ENCODE data around the gene LNP1.
"Not testable (repeated sequence)": the region's sequence is repeated elsewhere in the genome, so short reads cannot be mapped to it uniquely, and the experiment has no call there.

Gene LNP1

DNA sequence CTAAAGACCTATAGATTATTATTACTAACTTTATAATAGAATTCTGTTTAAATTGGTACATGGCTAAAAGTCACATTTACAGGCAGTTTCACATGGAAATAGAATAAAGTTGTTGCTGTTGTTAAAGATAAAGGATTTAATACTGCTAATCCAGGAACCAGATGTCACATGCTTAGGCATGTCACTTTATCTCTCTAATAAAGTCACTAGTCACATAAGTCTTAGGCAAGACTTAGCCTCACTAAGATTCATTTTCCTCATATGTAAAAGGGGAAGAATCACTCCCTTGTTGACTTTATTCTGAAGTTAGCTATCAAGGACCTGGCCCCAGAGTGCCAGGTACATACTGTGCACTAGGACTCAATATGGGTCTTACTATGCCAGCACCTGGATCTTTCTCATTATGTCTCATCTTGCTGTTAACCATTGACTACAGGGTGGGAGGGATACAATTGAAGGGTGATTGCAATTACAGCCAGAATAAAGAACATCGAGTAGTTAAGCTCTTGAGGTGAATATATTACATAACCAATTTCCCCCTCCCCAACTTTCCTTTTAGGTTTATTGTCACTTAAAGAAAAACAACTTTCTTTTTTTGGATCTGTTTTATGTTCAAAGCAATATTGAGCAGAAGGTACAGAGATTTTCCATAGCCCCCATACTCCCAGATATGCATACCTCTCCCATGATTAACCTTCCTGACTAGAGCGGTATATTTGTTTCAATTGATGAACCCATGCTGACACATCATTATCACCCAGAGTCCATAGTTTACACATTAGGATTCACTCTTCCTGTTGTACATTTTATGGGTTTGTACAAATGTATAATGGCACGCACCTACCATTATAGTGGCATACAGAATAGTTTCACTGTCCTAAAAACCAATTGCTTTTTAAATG is 36.6 kb downstream of the LNP1 start:
- no peak for DNase-seq

DNA sequence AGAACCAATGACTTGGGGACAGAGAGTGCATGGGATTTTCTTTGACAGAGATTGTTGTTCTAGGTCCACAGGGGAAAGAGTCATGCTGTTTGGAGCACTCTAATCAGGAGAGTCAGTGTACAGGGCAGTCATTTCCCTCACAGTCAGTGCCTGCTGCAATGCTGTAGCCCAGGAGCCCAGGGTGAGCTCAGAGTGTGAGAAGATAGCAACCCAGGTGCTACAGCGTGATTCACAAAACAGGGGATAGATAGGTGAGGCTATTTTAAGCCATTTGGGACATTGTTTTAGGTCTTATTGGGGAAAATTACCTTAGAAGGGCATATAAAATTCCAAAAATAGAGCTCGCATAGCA is 37.3 kb downstream of the LNP1 start:
- DNase-seq: no peak

DNA sequence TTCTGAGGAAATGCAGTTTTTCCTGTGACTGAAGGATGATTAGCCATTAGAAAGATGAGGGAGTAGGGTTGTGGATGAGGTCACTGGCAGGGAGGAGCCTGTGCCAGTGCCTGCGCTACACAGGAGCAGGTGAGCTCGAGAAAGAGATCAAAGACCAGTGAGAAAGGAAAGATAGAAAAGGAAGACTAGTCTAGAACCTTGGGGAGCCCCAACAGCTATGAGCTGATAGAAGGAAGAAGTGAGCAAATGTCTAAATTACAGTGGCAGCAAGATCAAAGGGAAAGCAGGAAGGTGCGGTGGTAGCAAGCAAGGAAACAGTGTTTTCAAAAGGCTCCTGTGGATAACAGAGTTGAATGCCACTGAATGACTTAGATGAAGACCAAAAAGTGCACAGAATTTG is 39.6 kb downstream of the LNP1 start:
- DNase-seq: no peak

DNA sequence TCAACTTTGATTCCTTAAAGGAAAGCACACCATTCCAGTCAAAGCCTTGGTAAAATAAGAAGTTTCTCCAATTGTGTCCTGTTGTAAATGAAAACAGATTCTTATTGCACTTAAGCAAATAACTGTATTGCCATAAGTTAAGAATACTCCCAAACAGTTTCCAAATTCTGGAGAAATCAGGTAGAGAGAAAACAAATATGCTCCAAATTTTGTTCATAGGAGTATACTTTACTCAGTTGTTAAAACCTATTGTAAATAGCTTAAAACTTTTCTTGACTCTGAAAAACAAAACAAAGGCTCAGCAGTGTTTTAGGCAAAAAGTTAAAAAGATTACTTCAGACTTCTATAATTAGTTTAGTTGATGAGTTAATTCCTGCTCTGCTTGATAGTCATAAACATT is 42.4 kb downstream of the LNP1 start:
- DNase-seq: no peak

DNA sequence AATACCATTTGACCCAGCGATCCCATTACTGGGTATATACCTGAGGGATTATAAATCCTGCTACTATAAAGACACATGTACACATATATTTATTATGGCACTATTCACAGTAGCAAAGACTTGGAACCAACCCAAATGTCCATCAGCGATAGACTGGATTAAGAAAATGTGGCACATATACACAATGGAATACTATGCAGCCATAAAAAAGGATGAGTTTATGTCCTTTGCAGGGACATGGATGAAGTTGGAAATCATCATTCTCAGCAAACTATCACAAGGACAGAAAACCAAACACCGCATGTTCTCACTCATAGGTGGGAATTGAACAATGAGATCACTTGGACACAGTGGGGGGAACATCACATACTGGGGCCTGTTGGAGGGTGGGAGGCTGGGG is 45.7 kb downstream of the LNP1 start:
- DNase-seq: not testable (repeated sequence)

DNA sequence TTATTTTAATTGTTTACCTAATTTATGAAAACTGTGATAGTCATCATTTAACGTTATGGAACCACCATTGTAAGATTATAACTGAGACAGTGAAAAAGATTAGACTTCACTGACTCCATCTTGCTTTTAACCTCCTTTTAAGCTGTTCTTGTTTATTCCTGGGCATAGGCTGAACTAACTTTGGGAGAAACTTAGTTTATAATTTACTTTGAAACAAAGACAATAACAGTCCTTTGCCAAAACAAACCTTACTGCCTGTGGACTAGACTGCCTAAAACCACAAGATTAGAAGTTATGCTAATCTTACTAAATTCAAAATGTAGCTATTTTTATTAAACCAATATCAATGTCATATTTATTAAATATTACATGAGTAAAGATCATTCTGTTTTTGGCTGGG is 46.7 kb downstream of the LNP1 start:
- DNase-seq: no peak

- DNase-seq: no peak
These were observed 47.9 kb downstream of the LNP1 start for GRCh38 chr3:100449214-100449613.

DNA sequence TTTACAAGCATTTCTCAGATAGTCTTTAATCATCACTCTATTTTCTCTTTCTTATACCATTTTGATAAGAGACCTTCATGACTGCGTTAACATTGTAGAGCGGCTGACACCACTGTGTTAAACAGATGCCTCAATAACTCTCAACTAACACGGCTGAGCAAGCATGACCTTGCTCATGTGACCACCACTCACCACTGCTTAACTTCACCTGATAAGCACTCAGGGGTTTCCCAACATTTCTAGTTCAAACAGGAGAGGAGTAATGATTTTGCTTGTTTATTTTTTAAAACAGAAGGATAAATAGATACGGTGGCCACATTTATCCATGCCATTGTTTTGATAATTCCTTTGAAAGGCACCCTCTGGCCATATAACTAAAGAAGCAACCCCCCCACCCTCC is 53.3 kb downstream of the LNP1 start:
- DNase-seq: no peak

DNA sequence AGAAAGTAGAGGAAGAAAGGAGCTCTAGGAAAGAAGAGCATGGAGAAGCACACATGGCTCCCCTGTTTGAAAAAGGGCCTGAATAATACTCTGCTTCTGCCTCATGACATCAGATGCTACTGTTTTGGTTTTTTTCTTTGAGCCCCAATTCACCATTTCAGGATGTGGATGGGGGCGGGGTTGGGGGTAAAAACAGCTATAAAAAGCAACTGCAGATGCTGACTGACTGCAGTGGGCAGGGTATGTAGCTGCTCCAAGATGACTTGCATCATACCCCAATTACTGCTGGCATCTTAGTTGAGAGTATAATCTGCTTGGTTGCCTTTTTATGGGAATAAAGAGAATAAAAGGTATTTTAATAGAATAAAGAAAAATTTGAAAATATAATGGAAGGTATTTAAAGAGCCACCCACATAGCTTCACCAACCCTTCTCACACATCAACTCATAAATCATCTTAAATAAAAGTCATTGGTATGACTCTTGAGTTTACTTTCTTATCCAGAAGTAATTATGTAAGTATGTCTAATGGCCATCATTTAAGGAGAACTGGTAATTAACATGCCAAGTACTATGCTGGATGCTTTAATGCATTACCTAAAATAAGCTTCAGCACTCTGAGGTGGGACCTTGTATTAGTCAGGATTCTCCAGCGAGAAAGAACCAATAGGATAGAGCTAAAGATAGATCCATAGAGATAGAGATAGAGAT is 54.7 kb downstream of the LNP1 start:
- DNase-seq: no peak

GRCh38 chr3:100456745-100457144 is 55.4 kb downstream of the LNP1 start:
- no peak for DNase-seq

DNA sequence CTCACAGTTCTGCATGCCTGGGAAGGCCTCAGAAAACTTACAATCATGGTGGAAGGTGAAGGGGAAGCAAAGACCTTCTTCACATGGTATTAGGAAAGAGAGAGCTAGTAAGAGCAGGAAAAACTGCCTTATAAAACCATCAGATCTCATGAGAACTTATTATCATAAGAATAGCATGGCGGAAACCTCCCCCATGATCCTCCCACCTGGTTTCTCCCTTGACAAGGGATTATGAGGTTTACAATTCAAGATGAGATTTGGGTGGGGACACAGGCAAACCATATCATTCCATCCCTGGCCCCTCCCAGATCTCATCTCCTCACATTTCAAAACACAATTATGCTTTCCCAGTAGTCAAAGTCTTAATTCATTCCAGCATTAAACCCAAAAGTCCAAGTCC is 56.5 kb downstream of the LNP1 start:
- no peak for DNase-seq

DNA sequence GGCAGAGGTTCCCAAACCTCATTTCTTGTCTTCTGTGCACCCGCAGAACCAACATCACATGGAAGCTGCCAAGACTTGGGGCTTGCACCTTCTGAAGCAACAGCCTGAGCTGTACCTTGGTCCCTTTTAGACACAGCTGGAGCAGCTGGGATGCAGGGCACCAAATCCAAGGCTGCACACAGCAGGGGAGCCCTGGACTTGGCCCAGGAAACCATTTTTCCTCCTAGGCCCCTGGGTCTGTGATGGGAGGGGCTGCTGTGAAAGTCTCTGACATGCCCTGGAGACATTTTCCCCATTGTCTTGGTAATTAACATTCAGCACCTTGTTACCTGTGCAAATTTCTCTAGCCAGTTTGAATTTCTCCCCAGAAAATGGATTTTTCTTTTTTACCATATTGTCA is 57.5 kb downstream of the LNP1 start:
- DNase-seq: no peak

DNA sequence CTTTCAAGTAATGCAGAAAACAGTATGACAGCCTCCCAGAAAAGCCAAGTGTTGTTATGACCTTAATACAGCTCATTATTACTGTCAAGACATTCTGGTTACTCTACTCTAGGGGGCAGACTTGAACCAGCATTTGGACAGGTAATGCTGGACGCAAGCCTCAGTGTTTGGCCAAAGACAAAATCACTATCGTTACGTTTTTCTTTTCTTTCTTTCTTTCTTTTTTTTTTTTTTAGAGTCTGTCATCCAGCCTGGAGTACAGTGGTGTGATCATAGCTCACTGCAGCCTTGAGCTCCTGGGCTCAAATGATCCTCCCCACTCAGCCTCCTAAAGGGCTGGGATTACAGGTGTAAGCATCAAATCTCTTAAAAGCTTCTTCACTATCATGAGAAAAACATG is 61.7 kb downstream of the LNP1 start:
- DNase-seq: peak; percentile 1

DNA sequence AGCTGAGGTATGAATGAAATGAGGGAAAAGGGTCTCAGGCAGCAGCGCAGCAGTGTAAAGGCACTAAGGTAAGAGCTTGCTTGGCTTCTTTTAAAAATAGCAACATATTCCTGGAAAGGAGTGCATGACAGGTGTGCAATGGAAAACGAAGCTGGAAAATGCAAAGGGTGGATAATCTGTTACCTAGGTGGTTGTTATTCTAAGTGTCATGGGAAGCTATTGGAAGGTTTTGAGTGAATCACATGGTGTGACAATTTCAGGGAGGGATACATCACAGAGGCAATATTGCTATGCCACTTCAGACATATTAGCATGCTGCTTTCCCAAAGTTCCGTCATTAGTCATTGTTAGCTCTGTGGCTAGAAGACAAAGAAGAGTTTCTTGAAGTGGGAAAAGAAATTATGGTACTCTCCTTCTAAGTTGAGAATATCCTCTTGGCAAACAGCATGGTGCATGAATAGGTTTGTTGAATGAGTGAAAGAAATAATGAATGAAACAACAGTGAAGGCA is 62.4 kb downstream of the LNP1 start:
- DNase-seq: no peak

- no peak for DNase-seq
These were observed 64.8 kb downstream of the LNP1 start for GRCh38 chr3:100465892-100466777.

GRCh38 chr3:100467133-100467532 is 65.8 kb downstream of the LNP1 start:
- no peak for DNase-seq

- no peak for DNase-seq
These were observed 67.3 kb downstream of the LNP1 start for GRCh38 chr3:100468676-100469075.

- DNase-seq: no peak
These were observed 69.6 kb downstream of the LNP1 start for GRCh38 chr3:100470951-100471350.

DNA sequence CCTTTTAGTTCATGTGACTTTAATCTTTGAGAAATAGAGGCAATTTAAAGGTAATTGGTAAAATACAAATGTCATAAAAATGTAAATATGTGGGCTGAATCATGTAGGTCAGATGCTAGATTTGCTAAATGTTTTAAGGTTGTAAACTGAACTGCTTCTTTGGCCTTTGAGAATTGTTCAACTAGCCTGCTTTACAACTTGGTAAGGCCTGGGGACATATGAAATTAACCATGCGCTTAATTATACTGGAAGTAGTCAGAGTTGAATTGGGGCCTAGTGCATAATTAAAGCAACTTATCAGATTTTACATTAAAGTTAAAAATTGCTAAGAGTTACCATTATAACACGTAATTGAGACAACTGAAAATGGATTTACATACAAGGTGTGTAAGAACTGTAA is 70.1 kb downstream of the LNP1 start:
- DNase-seq: no peak

DNA sequence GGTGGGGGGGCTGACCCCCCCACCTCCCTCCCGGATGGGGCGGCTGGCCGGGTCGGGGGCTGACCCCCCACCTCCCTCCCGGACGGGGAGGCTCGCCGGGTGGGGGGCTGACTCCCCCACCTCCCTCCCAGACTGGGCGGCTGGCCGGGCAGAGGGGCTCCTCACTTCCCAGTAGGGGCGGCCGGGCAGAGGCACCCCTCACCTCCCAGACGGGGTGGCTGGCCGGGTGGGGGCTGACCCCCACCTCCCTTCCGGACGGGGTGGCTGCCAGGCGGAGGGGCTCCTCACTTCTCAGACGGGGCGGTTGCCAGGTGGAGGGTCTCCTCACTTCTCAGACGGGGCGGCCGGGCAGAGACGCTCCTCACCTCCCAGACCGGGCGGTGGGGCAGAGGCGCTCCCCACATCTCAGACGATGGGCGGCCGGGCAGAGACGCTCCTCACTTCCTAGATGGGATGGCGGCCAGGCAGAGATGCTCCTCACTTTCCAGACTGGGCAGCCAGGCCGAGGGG is 76.6 kb downstream of the LNP1 start:
- DNase-seq: not testable (repeated sequence)

GRCh38 chr3:100478521-100478920 is 77.2 kb downstream of the LNP1 start:
- not testable (repeated sequence) for DNase-seq

DNA sequence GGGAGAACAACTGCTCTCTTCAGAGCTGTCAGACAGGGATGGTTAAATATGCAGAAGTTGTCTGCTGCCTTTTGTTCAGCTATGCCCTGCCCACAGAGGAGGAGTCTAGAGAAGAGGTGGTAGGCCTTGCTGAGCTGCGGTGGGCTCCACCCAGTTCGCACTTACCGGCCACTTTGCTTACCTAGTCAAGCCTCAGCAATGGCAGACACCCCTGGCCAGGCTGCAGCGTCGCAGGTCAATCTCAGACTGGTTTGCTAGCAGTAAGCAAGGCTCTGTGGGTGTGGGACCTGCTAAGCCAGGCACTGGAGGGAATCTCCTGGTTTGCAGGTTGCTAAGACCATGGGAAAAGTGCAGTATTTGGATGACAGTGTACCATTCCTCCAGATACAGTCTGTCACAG is 78.7 kb downstream of the LNP1 start:
- DNase-seq: no peak

GRCh38 chr3:100482176-100482575 is 80.8 kb downstream of the LNP1 start:
- DNase-seq: no peak
